ENCODE results near the gene PRRT1.
"Not testable (repeated sequence)": the region's sequence is repeated elsewhere in the genome, so short reads cannot be mapped to it uniquely, and the experiment has no call there.

DNA sequence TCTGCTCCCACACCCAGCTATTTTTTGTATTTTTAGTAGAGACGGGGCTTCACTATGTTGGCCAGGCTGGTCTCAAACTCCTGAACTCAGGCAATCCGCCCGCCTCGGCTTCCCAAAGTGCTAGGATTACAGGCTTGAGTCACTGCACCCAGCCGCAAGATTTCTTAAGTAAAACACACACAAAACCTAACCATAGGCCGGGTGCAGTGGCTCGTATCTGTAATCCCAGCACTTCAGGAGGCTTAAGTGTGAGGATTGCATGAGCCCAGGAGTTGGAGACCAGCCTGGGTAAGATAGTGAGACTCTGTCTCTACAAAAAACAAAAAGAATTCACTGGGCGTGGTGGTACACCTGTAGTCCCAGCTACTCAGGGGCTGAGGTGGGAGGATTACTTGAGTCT lies 51.5 kb downstream of the PRRT1 start:
- not testable (repeated sequence) for TF ChIP-seq CTCF, POLR2A (IDR thresholded peaks at IDR 0.05)
